Stimulated activated CD8-positive, alpha-beta memory T cell treated with anti-CD3 and anti-CD28 coated beads, Interleukin-12 subunit alpha, Interleukin-12 subunit beta, amount 100 ng/mL, for 1 hour (primary cell): ENCODE measurements around the gene SUGP1.
"Not testable (repeated sequence)": the region's sequence is repeated elsewhere in the genome, so short reads cannot be mapped to it uniquely, and the experiment has no call there.

ENCODE experiments used
- DNase-seq: peaks from one replicate; pipeline ENCODE4 v3.0.0-alpha.2; 2020; ENCODE audit warnings: low read depth

Gene SUGP1

GRCh38 chr19:19263886-19264487 is 56.3 kb downstream of the SUGP1 start:
- no peak for DNase-seq

- DNase-seq, result no peak
These were observed 57.9 kb downstream of the SUGP1 start for GRCh38 chr19:19262190-19263057.

- no peak for DNase-seq
These were observed 58.7 kb downstream of the SUGP1 start for GRCh38 chr19:19261350-19262189.

- no peak for DNase-seq
These were observed 59.7 kb downstream of the SUGP1 start for GRCh38 chr19:19260417-19261214.

GRCh38 chr19:19259741-19260140 is 60.6 kb downstream of the SUGP1 start:
- no peak for DNase-seq

GRCh38 chr19:19258589-19259338 is 61.5 kb downstream of the SUGP1 start:
- DNase-seq, result no peak

- no peak for DNase-seq
These were observed 62.3 kb downstream of the SUGP1 start for GRCh38 chr19:19257836-19258588.

GRCh38 chr19:19257137-19257536 is 63.2 kb downstream of the SUGP1 start:
- DNase-seq, result no peak

- DNase-seq, result no peak
These were observed 64.0 kb downstream of the SUGP1 start for GRCh38 chr19:19256072-19256969.

GRCh38 chr19:19253409-19253808 is 66.9 kb downstream of the SUGP1 start:
- not testable (repeated sequence) for DNase-seq

GRCh38 chr19:19250196-19250801 is 70.0 kb downstream of the SUGP1 start:
- DNase-seq, result no peak

- DNase-seq, result no peak
These were observed 79.8 kb downstream of the SUGP1 start for GRCh38 chr19:19240476-19240875.

- no peak for DNase-seq
These were observed 80.6 kb downstream of the SUGP1 start for GRCh38 chr19:19239675-19240074.

- no peak for DNase-seq
These were observed 82.0 kb downstream of the SUGP1 start for GRCh38 chr19:19238126-19238894.

- no peak for DNase-seq
These were observed 84.1 kb downstream of the SUGP1 start for GRCh38 chr19:19236173-19236572.

GRCh38 chr19:19234220-19234816 is 86.0 kb downstream of the SUGP1 start:
- no peak for DNase-seq

- no peak for DNase-seq
These were observed 88.0 kb downstream of the SUGP1 start for GRCh38 chr19:19232261-19232721.

- DNase-seq, result no peak
These were observed 89.3 kb downstream of the SUGP1 start for GRCh38 chr19:19230999-19231398.
